Superior temporal gyrus (tissue), 1 donor: ENCODE measurements around the gene GPR141.

Source experiments
- DNase-seq: peaks from one replicate; pipeline ENCODE4 v3.0.0-alpha.2; 2016; ENCODE audit errors: extremely low spot score

Gene GPR141

DNA sequence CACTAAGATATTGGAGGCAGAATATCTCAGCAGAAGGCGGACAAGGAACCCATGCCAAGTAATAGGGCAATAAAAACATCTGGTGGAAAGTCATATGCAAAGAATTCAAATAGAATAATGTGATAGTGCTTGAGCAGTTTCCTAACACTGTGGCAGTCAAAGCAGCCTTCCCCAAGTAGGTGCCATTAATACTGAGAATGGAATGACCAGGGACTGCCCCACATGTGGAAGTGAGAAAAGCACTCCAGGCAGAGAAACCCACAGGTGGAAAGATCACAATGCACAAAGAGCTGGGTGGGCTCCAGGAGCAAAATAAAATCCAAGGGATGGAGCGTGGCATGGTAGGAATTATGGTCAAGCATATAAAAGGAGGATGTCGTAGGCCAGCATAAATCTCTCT is 100.4 kb downstream of the GPR141 start:
- DNase-seq = no peak

DNA sequence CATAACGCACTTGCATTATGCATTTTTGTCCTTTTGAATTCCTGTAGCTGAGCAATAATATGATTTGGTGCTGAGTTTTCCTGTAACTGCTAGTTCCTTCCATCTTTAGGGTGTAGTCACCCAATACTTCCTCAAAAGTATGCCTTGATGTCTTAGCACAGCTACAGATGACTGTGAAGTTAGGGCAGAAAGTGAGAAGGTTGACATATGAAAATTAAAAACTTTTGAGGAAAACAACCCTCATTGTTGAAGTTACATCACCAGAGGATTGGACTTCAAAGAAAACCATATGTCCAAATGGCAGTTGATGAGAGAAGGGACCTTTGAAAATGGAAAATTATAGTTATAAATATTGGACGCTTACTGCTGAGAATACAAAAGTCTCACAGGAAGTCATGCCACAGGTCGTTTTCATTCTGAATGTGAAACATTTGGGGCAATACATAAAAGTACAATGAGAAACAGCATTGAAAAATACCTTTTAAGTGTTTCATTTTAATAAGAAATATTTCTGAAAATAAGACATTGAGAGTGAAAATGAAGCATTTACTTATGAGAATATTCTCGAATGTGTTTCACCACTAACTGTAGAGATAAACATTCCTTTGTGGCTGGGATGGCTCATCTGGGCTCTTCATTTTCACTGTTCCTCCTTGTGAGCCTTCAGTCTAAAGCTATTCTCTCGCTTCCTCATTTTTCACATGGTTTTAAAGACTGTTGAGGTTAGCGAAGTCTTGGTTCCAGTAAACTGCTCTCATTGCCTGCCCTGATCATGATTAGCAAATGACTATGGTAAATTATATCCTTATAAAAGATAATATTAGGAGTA is 103.4 kb downstream of the GPR141 start:
- DNase-seq = no peak
